Fibroblast of lung (primary cell): ENCODE results near the gene CLIC3. TPM values are rescaled to one million over a fixed set of nuclear protein-coding genes. Genes with fewer than 3 reads are reported as not detected.

Experiments used
- DNase-seq, 2 donors: peaks; one replicate each; pipeline versions ENCODE4 v3.0.0 to v3.0.0-alpha.2; 2010; ENCODE audit warnings: low read depth in 2 of 2
- H2AFZ ChIP-seq: 2 replicates; pipeline ENCODE4 v1.5.1; 2012; ENCODE audit warnings: low read length, control low read depth, inconsistent platforms
- H3K27ac ChIP-seq: 2 replicates; pipeline ENCODE4 v1.5.1; 2011; ENCODE audit warnings: low read length, control low read depth; ENCODE audit not compliant: insufficient read depth
- H3K27me3 ChIP-seq: 2 replicates; pipeline ENCODE4 v1.5.1; 2011; ENCODE audit warnings: mild to moderate bottlenecking, low read length; ENCODE audit not compliant: control insufficient read depth, insufficient read depth
- H3K36me3 ChIP-seq: 2 replicates; pipeline ENCODE4 v1.5.1; 2011; ENCODE audit warnings: low read length; ENCODE audit not compliant: control insufficient read depth, insufficient read depth
- H3K4me1 ChIP-seq: 2 replicates; pipeline ENCODE4 v1.5.1; 2011; ENCODE audit warnings: low read length; ENCODE audit not compliant: control insufficient read depth, insufficient read depth; ENCODE audit errors: extremely low read depth
- H3K4me2 ChIP-seq: 2 replicates; pipeline ENCODE4 v1.5.1; 2011; ENCODE audit warnings: low read length, control low read depth; ENCODE audit not compliant: insufficient read depth; ENCODE audit errors: extremely low read depth
- H3K4me3 ChIP-seq, 4 experiments: fragments of 200-600 bp in 1 of 4; sonication (generic) in 1 of 4; replicated peaks in 1 of 4; 2 replicates each; pipeline ENCODE4 v1.5.1; 2011 to 2016; ENCODE audit warnings: low read length in 4 of 4, low read depth in 3 of 4, mild to moderate bottlenecking in 3 of 4, control low read depth in 2 of 4, inconsistent platforms in 1 of 4, mixed read lengths in 1 of 4; ENCODE audit not compliant: insufficient read depth in 1 of 4; ENCODE audit errors: control extremely low read depth in 1 of 4
- H3K79me2 ChIP-seq: 2 replicates; pipeline ENCODE4 v1.5.1; 2012; ENCODE audit warnings: mild to moderate bottlenecking, low read length, inconsistent platforms; ENCODE audit not compliant: control insufficient read depth, insufficient read depth
- H3K9ac ChIP-seq: 2 replicates; pipeline ENCODE4 v1.5.1; 2011; ENCODE audit warnings: mild to moderate bottlenecking, low read length, control low read depth; ENCODE audit not compliant: insufficient read depth
- H3K9me3 ChIP-seq: 2 replicates; pipeline ENCODE4 v1.5.1; 2012; ENCODE audit warnings: low read depth, low read length; ENCODE audit not compliant: control insufficient read depth, insufficient read depth
- H4K20me1 ChIP-seq: 2 replicates; pipeline ENCODE4 v1.5.1; 2011; ENCODE audit warnings: low read length; ENCODE audit not compliant: control insufficient read depth, insufficient read depth; ENCODE audit errors: extremely low read depth
- CTCF ChIP-seq, 2 donors: IDR thresholded peaks in 1 of 2; conservative IDR thresholded peaks in 1 of 2; 1 replicate in 1 of 2; 2 replicates in 1 of 2; pipeline ENCODE4 v1.5.1; 2011 to 2012; ENCODE audit warnings: low read length in 2 of 2, control low read depth in 1 of 2, inconsistent platforms in 1 of 2, low read depth in 1 of 2, mild to moderate bottlenecking in 1 of 2
- EZH2 ChIP-seq: IDR thresholded peaks from 2 replicates; pipeline ENCODE4 v1.5.1; 2012; ENCODE audit warnings: low read length, control low read depth, mild to moderate bottlenecking; ENCODE audit errors: missing control alignments
- polyA plus RNA-seq, 2 donors: library from polyadenylated mRNA; depleted of rRNA in 1 of 2; stranded (reverse) in 1 of 2; unstranded in 1 of 2; fragments of >200 nt; gene quantifications; 2 replicates each; pipeline ENCODE4 v1.2.1, GENCODE V29; 2011 to 2012; ENCODE audit warnings: missing spikeins in 1 of 2
- total RNA-seq: library from RNA; depleted of rRNA; stranded (reverse); fragments of >200 nt; gene quantifications from 2 replicates; pipeline ENCODE4 v1.2.1, GENCODE V29; 2014

Gene CLIC3
- total and polyA plus RNA-seq, 2 donors (not counting 1 experiment from before 2014, with no cell fraction given) = 0.98 to 3.5 TPM

DNA sequence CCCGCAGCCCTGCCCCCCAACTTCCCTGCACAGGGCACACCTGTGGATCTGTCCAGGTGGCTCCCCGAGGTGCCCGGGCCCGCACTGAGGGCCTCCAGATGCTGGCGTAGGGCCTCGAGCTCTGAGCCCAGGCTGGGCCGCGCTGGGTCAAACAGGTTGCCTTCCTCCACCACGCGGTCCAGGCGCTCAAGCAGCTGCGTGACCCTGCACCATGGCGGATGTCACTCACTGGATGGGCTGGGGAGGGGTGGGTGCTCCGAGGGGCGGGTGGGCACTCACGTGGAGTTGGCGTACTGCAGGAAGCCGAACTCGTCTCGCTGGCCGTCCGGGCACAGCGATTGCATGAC lies 26.3 kb upstream of the CLIC3 start:
- Histone ChIP-seq H3K4me3 (no peak overlapping the region), H3K9ac (no peak overlapping the region), H3K9me3 (no peaks in the 10 kb centered on the region), H3K27ac (no peak overlapping the region), H3K4me2 (no peak overlapping the region), H3K36me3 (no peaks in the 10 kb centered on the region), H4K20me1 (no peaks in the 10 kb centered on the region), H3K4me1 (no peaks in the 10 kb centered on the region), H3K79me2 (no peaks in the 10 kb centered on the region), H2AFZ (no peak overlapping the region), H3K27me3 (no peaks in the 10 kb centered on the region)
- TF ChIP-seq EZH2 (no peak), CTCF (conservative IDR thresholded peaks at IDR 0.05 in 1 of 2, IDR thresholded peaks at IDR 0.05 in 1 of 2; ENCODE audit: low read depth in 1 of 2, low read length in 2 of 2) (no peak)
- DNase-seq = no peak

- Histone ChIP-seq H3K4me3 (no peak overlapping the region), H4K20me1 (no peaks in the 10 kb centered on the region), H3K27ac (no peak overlapping the region), H3K9ac (no peak overlapping the region), H3K36me3 (peaks cover 3% of the 10 kb centered on the region), H3K4me2 (no peak overlapping the region), H3K79me2 (no peaks in the 10 kb centered on the region), H3K4me1 (no peaks in the 10 kb centered on the region), H2AFZ (no peak overlapping the region), H3K9me3 (no peaks in the 10 kb centered on the region), H3K27me3 (no peaks in the 10 kb centered on the region)
- no peak for TF ChIP-seq EZH2
- TF ChIP-seq CTCF (conservative IDR thresholded peaks at IDR 0.05 in 1 of 2, IDR thresholded peaks at IDR 0.05 in 1 of 2; ENCODE audit: low read depth in 1 of 2, low read length in 2 of 2) = no peak
- DNase-seq = peak; percentile 33 to 52
Observed at GRCh38 chr9:137021979-137022661, 25.8 kb upstream of the CLIC3 start.

DNA sequence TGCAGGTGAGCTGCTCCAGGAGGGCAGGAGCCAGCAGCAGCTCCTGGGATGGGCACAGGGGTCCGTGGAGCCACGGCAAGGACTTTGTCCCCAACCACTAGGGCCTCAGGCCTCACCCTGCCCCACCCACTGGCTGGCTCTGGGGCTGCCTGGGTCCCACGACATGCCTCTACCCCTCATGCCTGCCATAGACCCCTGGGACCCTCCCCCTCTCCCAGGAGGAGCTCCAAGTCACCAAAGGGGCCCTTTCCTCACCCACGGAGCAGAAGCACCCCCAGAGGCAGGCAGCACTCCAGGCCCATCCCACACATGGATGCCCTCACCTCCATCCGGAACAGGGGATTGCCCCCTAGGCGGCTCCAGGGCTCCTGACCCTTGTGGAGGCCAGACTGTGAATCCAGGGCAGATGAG lies 25.2 kb upstream of the CLIC3 start:
- Histone ChIP-seq H3K27ac (no peak overlapping the region), H3K9me3 (no peaks in the 10 kb centered on the region), H2AFZ (no peak overlapping the region), H3K27me3 (no peaks in the 10 kb centered on the region), H4K20me1 (no peaks in the 10 kb centered on the region), H3K4me2 (no peak overlapping the region), H3K79me2 (no peaks in the 10 kb centered on the region), H3K4me1 (no peaks in the 10 kb centered on the region), H3K9ac (no peak overlapping the region), H3K36me3 (peaks cover 6% of the 10 kb centered on the region), H3K4me3 (no peak overlapping the region)
- TF ChIP-seq CTCF (conservative IDR thresholded peaks at IDR 0.05 in 1 of 2, IDR thresholded peaks at IDR 0.05 in 1 of 2; ENCODE audit: low read depth in 1 of 2, low read length in 2 of 2) (no peak), EZH2 (no peak)
- DNase-seq = no peak
